Endodermal cell (in vitro differentiated cells): Measurements from ENCODE around the gene MPC2. TPM values are rescaled to one million over a fixed set of nuclear protein-coding genes. Genes with fewer than 3 reads are reported as not detected.
"Not testable (repeated sequence)": the region's sequence is repeated elsewhere in the genome, so short reads cannot be mapped to it uniquely, and the experiment has no call there.

Experiments
- DNase-seq: peaks from one replicate; pipeline ENCODE4 v3.0.0-alpha.2; 2017
- H3K27ac ChIP-seq: 2 replicates; pipeline ENCODE4 v1.5.1; 2013; ENCODE audit warnings: mild to moderate bottlenecking, low read depth, low read length, moderate library complexity
- H3K27me3 ChIP-seq: 2 replicates; pipeline ENCODE4 v1.6.1; 2013; ENCODE audit warnings: mild to moderate bottlenecking, low read length, moderate library complexity; ENCODE audit not compliant: insufficient read depth, control insufficient read depth, poor library complexity, severe bottlenecking
- H3K36me3 ChIP-seq: 2 replicates; pipeline ENCODE4 v1.7.0; 2013; ENCODE audit warnings: mild to moderate bottlenecking, low read length, moderate library complexity; ENCODE audit not compliant: control insufficient read depth, insufficient read depth
- H3K4me1 ChIP-seq: one replicate; pipeline ENCODE4 v1.7.0; 2013; ENCODE audit warnings: low read length; ENCODE audit not compliant: control insufficient read depth, insufficient read depth
- H3K4me3 ChIP-seq: 2 replicates; pipeline ENCODE4 v1.5.1; 2013; ENCODE audit warnings: mild to moderate bottlenecking, low read length, moderate library complexity
- H3K9ac ChIP-seq: 2 replicates; pipeline ENCODE4 v1.6.1; 2013; ENCODE audit warnings: mild to moderate bottlenecking, low read length, moderate library complexity; ENCODE audit not compliant: poor library complexity, severe bottlenecking; ENCODE audit errors: extremely low read depth
- H3K9me3 ChIP-seq: 2 replicates; pipeline ENCODE4 v1.6.1; 2013; ENCODE audit warnings: mild to moderate bottlenecking, low read length, moderate library complexity; ENCODE audit not compliant: control insufficient read depth
- H3K27ac Mint-ChIP-seq: 2 replicates; pipeline ENCODE4 v1.8.0; 2020; ENCODE audit warnings: mixed read lengths
- H3K27me3 Mint-ChIP-seq: 2 replicates; pipeline ENCODE4 v1.8.0; 2021; ENCODE audit warnings: mild to moderate bottlenecking, mixed read lengths; ENCODE audit not compliant: insufficient read depth
- H3K36me3 Mint-ChIP-seq: 2 replicates; pipeline ENCODE4 v1.8.0; 2020; ENCODE audit warnings: low read depth, mixed read lengths
- H3K4me1 Mint-ChIP-seq: 2 replicates; pipeline ENCODE4 v1.8.0; 2020; ENCODE audit warnings: mixed read lengths
- H3K4me3 Mint-ChIP-seq: 2 replicates; pipeline ENCODE4 v1.8.0; 2020; ENCODE audit warnings: mild to moderate bottlenecking, moderate library complexity, mixed read lengths
- H3K9me3 Mint-ChIP-seq: 2 replicates; pipeline ENCODE4 v1.8.0; 2020; ENCODE audit warnings: mild to moderate bottlenecking, mixed read lengths
- WGBS, 2 experiments: methylation state at CpG; one replicate each; pipeline versions ENCODE4 v1.1.5 to v1.1.7; 2013; ENCODE audit warnings: missing lambda C conversion rate in 2 of 2, mixed read lengths in 1 of 2; ENCODE audit not compliant: insufficient coverage in 1 of 2, insufficient read length in 1 of 2; 5-methylcytosine and 5-hydroxymethylcytosine counted together
- total RNA-seq, 2 donors: library from RNA; stranded (reverse); fragmentation: NEBNext Ultra II Directional in 1 of 2; extraction: Animal tissue kit (Norgen Biotek cat#: 25700) in 1 of 2; gene quantifications; 2 replicates in 1 of 2; 3 replicates in 1 of 2; pipeline ENCODE4 v1.2.1, GENCODE V29; 2021

Gene MPC2
- total RNA-seq, 2 donors from 2014 or later: 30.7 to 42.5 TPM

GRCh38 chr1:167866739-167867414 lies 70.0 kb downstream of the MPC2 start:
- not testable (repeated sequence) for H3K27ac ChIP-seq, H3K4me1 ChIP-seq, H3K9me3 Mint-ChIP-seq, H3K36me3 ChIP-seq, H3K27me3 Mint-ChIP-seq, H3K9me3 ChIP-seq, H3K4me3 Mint-ChIP-seq, H3K9ac ChIP-seq, H3K27me3 ChIP-seq, H3K36me3 Mint-ChIP-seq, DNase-seq
- WGBS, 2 experiments: 79% methylated on average over 3 of the region's 8 CpGs; no CpG with 5 or more reads in 1 of the 2 experiments
- peak overlapping the region; percentile 67 for H3K4me3 ChIP-seq
- Mint-ChIP-seq H3K27ac (peak overlapping the region; percentile 72), H3K4me1 (peaks cover 63% of the 10 kb centered on the region)

Other genes starting within 250 kb of the MPC2 start
- 100 to 1,000 TPM; 111 to 114 TPM for gene MPZL1, start 215.1 kb downstream of the MPC2 start, total RNA-seq
- gene ADCY10, start 22.9 kb downstream of the MPC2 start, total RNA-seq: under 1 TPM in 1 of 2 donors, not detected in 1; 0.13 TPM
- gene DCAF6, start 389 bp downstream of the MPC2 start, total RNA-seq: 10 to 100 TPM; 21.4 to 32.3 TPM
- 10 to 100 TPM; 24.0 to 26.6 TPM for gene GPR161, start 199.9 kb upstream of the MPC2 start, total RNA-seq
- gene TIPRL, start 241.9 kb upstream of the MPC2 start, total RNA-seq: 10 to 100 TPM; 29.3 to 30.9 TPM